Hepatocyte (in vitro differentiated cells): ENCODE data around the gene PPM1K. TPM values are rescaled to one million over a fixed set of nuclear protein-coding genes. Genes with fewer than 3 reads are reported as not detected.

ENCODE experiments used
- DNase-seq: peaks from one replicate; pipeline ENCODE4 v3.0.0-alpha.2; 2016; ENCODE audit warnings: low spot score
- H2AFZ ChIP-seq: fragments of 200-600 bp; sonication (generic); 2 replicates; pipeline ENCODE4 v1.6.0; 2016; ENCODE audit warnings: antibody characterized with exemption, mild to moderate bottlenecking
- H3K27ac ChIP-seq: fragments of 200-600 bp; sonication (generic); 2 replicates; pipeline ENCODE4 v1.5.1; 2016; ENCODE audit warnings: mild to moderate bottlenecking
- H3K27me3 ChIP-seq: fragments of 200-600 bp; sonication (generic); 2 replicates; pipeline ENCODE4 v1.6.1; 2016
- H3K36me3 ChIP-seq: fragments of 200-600 bp; sonication (generic); replicated peaks from 2 replicates; pipeline ENCODE4 v1.5.1; 2016; ENCODE audit warnings: low read depth; ENCODE audit not compliant: insufficient read depth
- H3K4me1 ChIP-seq: fragments of 200-600 bp; sonication (generic); 2 replicates; pipeline ENCODE4 v1.5.1; 2016; ENCODE audit warnings: mild to moderate bottlenecking, moderate library complexity; ENCODE audit not compliant: insufficient read depth
- H3K4me2 ChIP-seq: fragments of 200-600 bp; sonication (generic); 2 replicates; pipeline ENCODE4 v1.6.0; 2016
- H3K4me3 ChIP-seq: fragments of 200-600 bp; sonication (generic); 2 replicates; pipeline ENCODE4 v1.5.1; 2016; ENCODE audit warnings: mild to moderate bottlenecking
- H3K79me2 ChIP-seq: fragments of 200-600 bp; sonication (generic); 2 replicates; pipeline ENCODE4 v1.6.0; 2017; ENCODE audit warnings: mild to moderate bottlenecking
- H3K9me2 ChIP-seq: fragments of 200-600 bp; sonication (generic); replicated peaks from 2 replicates; pipeline ENCODE4 v1.6.0; 2017; ENCODE audit warnings: mild to moderate bottlenecking; ENCODE audit not compliant: insufficient read depth
- H3K9me3 ChIP-seq: fragments of 200-600 bp; sonication (generic); 2 replicates; pipeline ENCODE4 v1.5.1; 2016; ENCODE audit warnings: low read depth, mild to moderate bottlenecking
- H4K20me1 ChIP-seq: fragments of 200-600 bp; sonication (generic); 2 replicates; pipeline ENCODE4 v1.6.0; 2016; ENCODE audit warnings: mild to moderate bottlenecking; ENCODE audit not compliant: insufficient read depth, poor library complexity, severe bottlenecking
- CTCF ChIP-seq: fragments of 200-600 bp; sonication (generic); IDR thresholded peaks from 2 replicates; pipeline ENCODE4 v1.5.1; 2016; ENCODE audit warnings: antibody characterized with exemption, mild to moderate bottlenecking; ENCODE audit not compliant: poor library complexity
- EZH2 ChIP-seq: fragments of 200-600 bp; sonication (generic); IDR thresholded peaks from 2 replicates; pipeline ENCODE4 v1.6.1; 2016; ENCODE audit warnings: antibody characterized with exemption, mild to moderate bottlenecking, borderline replicate concordance
- EZH2phosphoT487 ChIP-seq: fragments of 200-600 bp; sonication (generic); IDR thresholded peaks from one replicate; pipeline ENCODE4 v1.6.1; 2018; ENCODE audit warnings: antibody characterized with exemption, mild to moderate bottlenecking, low read depth, moderate library complexity; ENCODE audit not compliant: unreplicated experiment, severe bottlenecking
- WGBS: methylation state at CpG from one replicate; pipeline ENCODE4 v1.1.6; 2016; ENCODE audit warnings: low lambda C conversion rate; ENCODE audit errors: missing lambda C conversion rate; 5-methylcytosine and 5-hydroxymethylcytosine counted together
- polyA plus RNA-seq: library from polyadenylated mRNA; unstranded; fragments of >200 nt; fragmentation: Nextera tagmentation; extraction: Ambion mirVana; gene quantifications from 2 replicates; pipeline ENCODE4 v1.2.1, GENCODE V29; 2016
- total RNA-seq: library from RNA; depleted of rRNA; stranded (reverse); fragments of >200 nt; gene quantifications from 2 replicates; pipeline ENCODE4 v1.2.3, GENCODE V29; 2014

Gene PPM1K
- total and polyA plus RNA-seq, 2 experiments from 2014 or later: 12.6 to 20.0 TPM

- Histone ChIP-seq H3K4me3 (no peak overlapping the region), H3K36me3 (no peaks in the 10 kb centered on the region), H3K27ac (no peak overlapping the region), H3K4me2 (no peak overlapping the region), H3K27me3 (no peaks in the 10 kb centered on the region), H3K79me2 (no peaks in the 10 kb centered on the region), H2AFZ (no peak overlapping the region), H3K4me1 (no peaks in the 10 kb centered on the region), H3K9me2 (no peaks in the 10 kb centered on the region), H4K20me1 (no peaks in the 10 kb centered on the region), H3K9me3 (no peaks in the 10 kb centered on the region)
- TF ChIP-seq EZH2: no peak
- no peak for TF ChIP-seq CTCF
- no peak for TF ChIP-seq EZH2phosphoT487
- no peak for DNase-seq
- 98% methylated on average over 2 of the region's 2 CpGs for WGBS
Observed at GRCh38 chr4:88257726-88258125, 26.6 kb downstream of the PPM1K start.

- no peak overlapping the region for H3K4me3 ChIP-seq
- H3K9me3 ChIP-seq: no peaks in the 10 kb centered on the region
- no peaks in the 10 kb centered on the region for H3K4me1 ChIP-seq
- no peaks in the 10 kb centered on the region for H4K20me1 ChIP-seq
- no peak for DNase-seq
- no peaks in the 10 kb centered on the region for H3K9me2 ChIP-seq
- no peak for TF ChIP-seq EZH2phosphoT487
- TF ChIP-seq EZH2: no peak
- TF ChIP-seq CTCF: no peak
- 64% methylated on average over 2 of the region's 2 CpGs for WGBS
- no peak overlapping the region for H2AFZ ChIP-seq
- no peak overlapping the region for H3K4me2 ChIP-seq
- no peak overlapping the region for H3K27ac ChIP-seq
- H3K79me2 ChIP-seq: no peaks in the 10 kb centered on the region
- H3K36me3 ChIP-seq: no peaks in the 10 kb centered on the region
- H3K27me3 ChIP-seq: no peaks in the 10 kb centered on the region
Observed at GRCh38 chr4:88255111-88255510, 29.2 kb downstream of the PPM1K start.

- Histone ChIP-seq H3K4me3 (no peak overlapping the region), H2AFZ (no peak overlapping the region), H3K9me3 (no peaks in the 10 kb centered on the region), H3K36me3 (no peaks in the 10 kb centered on the region), H3K4me2 (no peak overlapping the region), H3K79me2 (no peaks in the 10 kb centered on the region), H3K9me2 (no peaks in the 10 kb centered on the region), H4K20me1 (no peaks in the 10 kb centered on the region), H3K27ac (no peak overlapping the region), H3K4me1 (no peaks in the 10 kb centered on the region), H3K27me3 (no peaks in the 10 kb centered on the region)
- TF ChIP-seq EZH2phosphoT487: no peak
- no peak for TF ChIP-seq EZH2
- no peak for TF ChIP-seq CTCF
- WGBS: 97% methylated on average over 3 of the region's 3 CpGs
- DNase-seq: no peak
Observed at GRCh38 chr4:88251924-88252323, 32.4 kb downstream of the PPM1K start.

- H3K4me2 ChIP-seq: peak overlapping the region; percentile 34
- H2AFZ ChIP-seq: no peak overlapping the region
- no peaks in the 10 kb centered on the region for H3K9me3 ChIP-seq
- H3K27ac ChIP-seq: no peak overlapping the region
- no peak for TF ChIP-seq CTCF
- no peak for TF ChIP-seq EZH2
- no peak for TF ChIP-seq EZH2phosphoT487
- no peaks in the 10 kb centered on the region for H3K79me2 ChIP-seq
- no peaks in the 10 kb centered on the region for H3K4me1 ChIP-seq
- H3K27me3 ChIP-seq: no peaks in the 10 kb centered on the region
- no peak for DNase-seq
- no peak overlapping the region for H3K4me3 ChIP-seq
- no peaks in the 10 kb centered on the region for H3K9me2 ChIP-seq
- no peaks in the 10 kb centered on the region for H4K20me1 ChIP-seq
- WGBS: 75% methylated on average over 3 of the region's 3 CpGs
- no peaks in the 10 kb centered on the region for H3K36me3 ChIP-seq
Observed at GRCh38 chr4:88247148-88247547, 37.2 kb downstream of the PPM1K start.
